GM12878 (cell line): Measurements from ENCODE around the gene RACGAP1. TPM values are rescaled to one million over a fixed set of nuclear protein-coding genes. Genes with fewer than 3 reads are reported as not detected.

Experiments used
- ATAC-seq: fragments of 200-7000 bp; cut with Tn5 transposase; 3 replicates; pipeline ENCODE4 v1.9.1; 2020; ENCODE audit warnings: mild to moderate bottlenecking, moderate library complexity
- BruUV-seq: library from RNA; stranded (reverse); fragments of 400-500 nt; replicated peaks from 2 replicates; lab custom pipeline; 2021; lab: Mats Ljungman, UMichigan
- CTCF ChIA-PET: fragments of 300-600 bp; sonication (Branson Sonifier 250); formaldehyde crosslinking; extraction: SDS; loops from one replicate; lab custom pipeline; 2021; ENCODE audit warnings: inconsistent platforms; lab: Yijun Ruan, JAX
- POLR2A ChIA-PET: fragments of 350-600 bp; formaldehyde crosslinking; extraction: SDS; loops from one replicate; lab custom pipeline; 2021; ENCODE audit warnings: inconsistent platforms; lab: Charles Lee
- RAD21 ChIA-PET: fragments of 300-600 bp; sonication (Branson Sonifier 250); formaldehyde crosslinking; loops from one replicate; lab custom pipeline; 2023; ENCODE audit warnings: antibody characterized with exemption; ENCODE audit not compliant: unreplicated experiment; lab: Charles Lee
- SMC1A ChIA-PET: fragments of 300-600 bp; sonication (Branson Sonifier 250); formaldehyde crosslinking; loops from one replicate; lab custom pipeline; 2023; ENCODE audit not compliant: unreplicated experiment, uncharacterized antibody; lab: Charles Lee
- DNase-seq: peaks from one replicate; pipeline ENCODE4 v3.0.0-alpha.2; 2011; ENCODE audit warnings: low read depth, low spot score
- FAIRE-seq: peaks from 3 replicates; lab custom pipeline; 2011; peaks lifted over from hg19 to GRCh38; lab: Jason Lieb, UNC
- H2AFZ ChIP-seq: 2 replicates; pipeline ENCODE4 v1.6.0; 2011; ENCODE audit warnings: low read depth, low read length, control low read depth; ENCODE audit not compliant: control insufficient read depth
- H3K27ac ChIP-seq: 2 replicates; pipeline ENCODE4 v1.5.1; 2011; ENCODE audit warnings: control low read depth; ENCODE audit not compliant: control insufficient read depth, insufficient read depth
- H3K27me3 ChIP-seq, 2 experiments: replicated peaks in 1 of 2; 2 replicates each; pipeline versions ENCODE4 v1.6.0 to v1.6.1; 2011; ENCODE audit warnings: low read length in 1 of 2; ENCODE audit not compliant: control insufficient read depth in 2 of 2, insufficient read depth in 2 of 2
- H3K36me3 ChIP-seq, 2 experiments: 2 replicates each; pipeline ENCODE4 v1.5.1; 2011; ENCODE audit warnings: low read length in 1 of 2; ENCODE audit not compliant: control insufficient read depth in 2 of 2, insufficient read depth in 2 of 2
- H3K4me1 ChIP-seq: 2 replicates; pipeline ENCODE4 v1.6.1; 2011; ENCODE audit warnings: mild to moderate bottlenecking, low read length, moderate library complexity, mixed read lengths; ENCODE audit not compliant: control insufficient read depth, insufficient read depth
- H3K4me2 ChIP-seq: 2 replicates; pipeline ENCODE4 v1.6.0; 2011; ENCODE audit warnings: control low read depth; ENCODE audit not compliant: control insufficient read depth, insufficient read depth
- H3K4me3 ChIP-seq: fragments of 200-600 bp; sonication (generic); 2 replicates; pipeline ENCODE4 v1.5.1; 2016
- H3K79me2 ChIP-seq: 2 replicates; pipeline ENCODE4 v1.6.0; 2011; ENCODE audit warnings: low read length; ENCODE audit not compliant: control insufficient read depth, insufficient read depth
- H3K9ac ChIP-seq: 2 replicates; pipeline ENCODE4 v1.8.0; 2011; ENCODE audit warnings: low read length, control low read depth, mixed read lengths; ENCODE audit not compliant: control insufficient read depth, insufficient read depth
- H3K9me3 ChIP-seq: replicated peaks from 3 replicates; pipeline ENCODE4 v1.5.1; 2011; ENCODE audit warnings: mild to moderate bottlenecking, low read length; ENCODE audit not compliant: control insufficient read depth, insufficient read depth
- H4K20me1 ChIP-seq: 2 replicates; pipeline ENCODE4 v1.6.0; 2011; ENCODE audit not compliant: control insufficient read depth, insufficient read depth
- BCL11A ChIP-seq: IDR thresholded peaks from 2 replicates; pipeline ENCODE4 v1.6.1; 2011; ENCODE audit warnings: low read depth, low read length
- CBX3 ChIP-seq: fragments of 200-600 bp; sonication (generic); IDR thresholded peaks from 2 replicates; pipeline ENCODE4 v1.6.1; 2016; ENCODE audit warnings: low read depth, borderline replicate concordance
- CHD2 ChIP-seq: IDR thresholded peaks from 2 replicates; pipeline ENCODE4 v1.6.1; 2011; ENCODE audit warnings: low read depth, low read length, improper control_type of control experiment, borderline replicate concordance
- FOXK2 ChIP-seq: fragments of 450-650 bp; IDR thresholded peaks from 2 replicates; pipeline ENCODE4 v1.6.1; 2017; ENCODE audit warnings: mild to moderate bottlenecking, moderate library complexity
- MYB ChIP-seq: fragments of 150-350 bp; IDR thresholded peaks from 2 replicates; pipeline ENCODE4 v1.6.1; 2014; ENCODE audit warnings: mild to moderate bottlenecking, low read depth, low read length, borderline replicate concordance
- SIX5 ChIP-seq: IDR thresholded peaks from 2 replicates; pipeline ENCODE4 v1.6.1; 2011; ENCODE audit warnings: mild to moderate bottlenecking, low read depth, low read length, moderate library complexity; ENCODE audit not compliant: severe bottlenecking
- TARDBP ChIP-seq: IDR thresholded peaks from 2 replicates; pipeline ENCODE4 v1.6.1; 2016; ENCODE audit warnings: borderline replicate concordance
- TCF12 ChIP-seq: IDR thresholded peaks from 2 replicates; pipeline ENCODE4 v1.6.1; 2011; ENCODE audit warnings: low read depth, mild to moderate bottlenecking, low read length
- WRNIP1 ChIP-seq: IDR thresholded peaks from 2 replicates; pipeline ENCODE4 v1.6.1; 2011; ENCODE audit warnings: low read depth, low read length, improper control_type of control experiment, borderline replicate concordance
- ZBED1 ChIP-seq: IDR thresholded peaks from 2 replicates; pipeline ENCODE4 v1.6.1; 2016; ENCODE audit warnings: borderline replicate concordance
- ZBTB4 ChIP-seq: fragments of 450-650 bp; formaldehyde crosslinking; IDR thresholded peaks from 2 replicates; pipeline ENCODE4 v1.4.0; 2022; ENCODE audit warnings: mild to moderate bottlenecking, moderate library complexity
- WGBS: methylation state at CpG from one replicate; pipeline ENCODE4 v1.1.6; 2016; ENCODE audit warnings: low lambda C conversion rate; ENCODE audit not compliant: insufficient replicate concordance, insufficient coverage; ENCODE audit errors: missing lambda C conversion rate; 5-methylcytosine and 5-hydroxymethylcytosine counted together
- in situ Hi-C: fragments of 300-500 bp; cut with MboI; formaldehyde crosslinking; loops from 9 replicates; pipeline ENCODE4 v1.14.3; 2018; ENCODE audit warnings: mixed read lengths
- intact Hi-C: fragments of 100-400 bp; cut with micrococcal nuclease; formaldehyde crosslinking; loops from one replicate; pipeline ENCODE4 v1.14.2; 2022; ENCODE audit not compliant: unreplicated experiment
- polyA plus RNA-seq, 11 experiments: library from polyadenylated mRNA; depleted of rRNA in 4 of 11; unstranded in 6 of 11; stranded (reverse) in 5 of 11; fragments of >200 nt; fragmentation: Nextera tagmentation in 4 of 11; fragmentation: Illumina TruSeq in 1 of 11; extraction: Ambion mirVana in 4 of 11; extraction: Trizol in 1 of 11; gene quantifications; 1 replicate in 1 of 11; 2 replicates in 10 of 11; pipeline versions ENCODE4 v1.2.1 to v1.2.3, GENCODE V29; 2011 to 2016; ENCODE audit warnings: inconsistent platforms in 2 of 11, missing spikeins in 2 of 11, low read depth in 1 of 11
- total RNA-seq, 4 experiments: library from RNA; depleted of rRNA in 3 of 4; stranded (reverse); fragments of >200 nt in 3 of 4; fragmentation: Illumina TruSeq in 1 of 4; extraction: Trizol in 1 of 4; gene quantifications; 2 replicates each; pipeline versions ENCODE4 v1.2.1 to v1.2.3, GENCODE V29; 2013 to 2021
- TF ChIP-seq, protein P1 (sequence below): fragments of 450-650 bp; IDR thresholded peaks from 2 replicates; pipeline ENCODE4 v1.6.1; 2017; ENCODE audit warnings: mild to moderate bottlenecking, moderate library complexity

RACGAP1 gene
- total and polyA plus RNA-seq, 10 of the 15 experiments (the other 5 are each of a cell fraction or from before 2014, with no cell fraction given): 32.4 to 87.9 (median 76.2) TPM

- H3K4me2 ChIP-seq: no peak overlapping the region
- no peaks in the 10 kb centered on the region for H3K36me3 ChIP-seq
- ATAC-seq (no peak), FAIRE-seq (no peak), DNase-seq (no peak)
- no peaks in the 10 kb centered on the region for H3K79me2 ChIP-seq
- ChIA-PET SMC1A (no interaction called here), CTCF (interaction anchor here (0.8 to 4.5 kb wide), 4 partner anchors 9 to 94 kb away, joined by 3 to 16 read pairs (median 8); no protein-coding TSS in a partner anchor), POLR2A (no interaction called here), RAD21 (no interaction called here)
- no peak overlapping the region for H3K9ac ChIP-seq
- no peaks in the 10 kb centered on the region for H4K20me1 ChIP-seq
- no peak overlapping the region for H3K27ac ChIP-seq
- no TSS peak for BruUV-seq
- no peak for TF ChIP-seq CHD2
- no peak for TF ChIP-seq TCF12
- TF ChIP-seq, protein P1, sequence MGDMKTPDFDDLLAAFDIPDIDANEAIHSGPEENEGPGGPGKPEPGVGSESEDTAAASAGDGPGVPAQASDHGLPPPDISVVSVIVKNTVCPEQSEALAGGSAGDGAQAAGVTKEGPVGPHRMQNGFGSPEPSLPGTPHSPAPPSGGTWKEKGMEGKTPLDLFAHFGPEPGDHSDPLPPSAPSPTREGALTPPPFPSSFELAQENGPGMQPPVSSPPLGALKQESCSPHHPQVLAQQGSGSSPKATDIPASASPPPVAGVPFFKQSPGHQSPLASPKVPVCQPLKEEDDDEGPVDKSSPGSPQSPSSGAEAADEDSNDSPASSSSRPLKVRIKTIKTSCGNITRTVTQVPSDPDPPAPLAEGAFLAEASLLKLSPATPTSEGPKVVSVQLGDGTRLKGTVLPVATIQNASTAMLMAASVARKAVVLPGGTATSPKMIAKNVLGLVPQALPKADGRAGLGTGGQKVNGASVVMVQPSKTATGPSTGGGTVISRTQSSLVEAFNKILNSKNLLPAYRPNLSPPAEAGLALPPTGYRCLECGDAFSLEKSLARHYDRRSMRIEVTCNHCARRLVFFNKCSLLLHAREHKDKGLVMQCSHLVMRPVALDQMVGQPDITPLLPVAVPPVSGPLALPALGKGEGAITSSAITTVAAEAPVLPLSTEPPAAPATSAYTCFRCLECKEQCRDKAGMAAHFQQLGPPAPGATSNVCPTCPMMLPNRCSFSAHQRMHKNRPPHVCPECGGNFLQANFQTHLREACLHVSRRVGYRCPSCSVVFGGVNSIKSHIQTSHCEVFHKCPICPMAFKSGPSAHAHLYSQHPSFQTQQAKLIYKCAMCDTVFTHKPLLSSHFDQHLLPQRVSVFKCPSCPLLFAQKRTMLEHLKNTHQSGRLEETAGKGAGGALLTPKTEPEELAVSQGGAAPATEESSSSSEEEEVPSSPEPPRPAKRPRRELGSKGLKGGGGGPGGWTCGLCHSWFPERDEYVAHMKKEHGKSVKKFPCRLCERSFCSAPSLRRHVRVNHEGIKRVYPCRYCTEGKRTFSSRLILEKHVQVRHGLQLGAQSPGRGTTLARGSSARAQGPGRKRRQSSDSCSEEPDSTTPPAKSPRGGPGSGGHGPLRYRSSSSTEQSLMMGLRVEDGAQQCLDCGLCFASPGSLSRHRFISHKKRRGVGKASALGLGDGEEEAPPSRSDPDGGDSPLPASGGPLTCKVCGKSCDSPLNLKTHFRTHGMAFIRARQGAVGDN: no peak
- no peak for TF ChIP-seq ZBTB4 (CRISPR knock-in tag)
- TF ChIP-seq WRNIP1: no peak
- TF ChIP-seq TARDBP: no peak
- TF ChIP-seq SIX5: no peak
- no peak for TF ChIP-seq CBX3
- TF ChIP-seq FOXK2: no peak
- TF ChIP-seq ZBED1: no peak
- no peak for TF ChIP-seq BCL11A
- TF ChIP-seq MYB: no peak
- no peak overlapping the region for H2AFZ ChIP-seq
- peaks cover 4 to 15% of the 10 kb centered on the region in 2 experiments; a peak in 3 of 4 replicates for H3K27me3 ChIP-seq
- intact Hi-C loops (no loop called here), in situ Hi-C loops (no loop called here)
- no peak overlapping the region for H3K4me3 ChIP-seq
- WGBS: 66% methylated on average over 2 of the region's 2 CpGs
- H3K4me1 ChIP-seq: 0 out of 2 replicates have a peak, but pooled peaks cover 4% of the 10 kb centered on the region
- no peaks in the 10 kb centered on the region for H3K9me3 ChIP-seq
These were observed 35.9 kb upstream of the RACGAP1 start for GRCh38 chr12:50061171-50061570.
